HG02798 (cell line): ENCODE measurements around the gene B4GALNT3.
"Not testable (repeated sequence)": the region's sequence is repeated elsewhere in the genome, so short reads cannot be mapped to it uniquely, and the experiment has no call there.

ENCODE experiments used
- ATAC-seq: cut with Tn5 transposase; IDR thresholded peaks from one replicate; pipeline ENCODE4 v1.9.1; 2021; ENCODE audit warnings: mild to moderate bottlenecking; ENCODE audit not compliant: unreplicated experiment, poor library complexity

Gene B4GALNT3

GRCh38 chr12:459430-460258 lies at the start of gene B4GALNT3:
B4GALNT3 (plus strand) TSS chr12:459939; CDS start chr12:460377, 438 bp downstream.
- ATAC-seq: no peak

- no peak for ATAC-seq
These were observed 44.9 kb upstream of the B4GALNT3 start for GRCh38 chr12:414859-415258.

GRCh38 chr12:418432-418831 lies 41.3 kb upstream of the B4GALNT3 start:
- no peak for ATAC-seq

GRCh38 chr12:422526-422925 lies 37.2 kb upstream of the B4GALNT3 start:
- no peak for ATAC-seq

GRCh38 chr12:435737-436136 lies 24.0 kb upstream of the B4GALNT3 start:
- not testable (repeated sequence) for ATAC-seq

GRCh38 chr12:442235-442884 lies 17.4 kb upstream of the B4GALNT3 start:
- ATAC-seq: no peak

GRCh38 chr12:447141-447540 lies 12.6 kb upstream of the B4GALNT3 start:
- no peak for ATAC-seq

GRCh38 chr12:449203-449602 lies 10.5 kb upstream of the B4GALNT3 start:
- no peak for ATAC-seq

- ATAC-seq: no peak
These were observed 9.3 kb upstream of the B4GALNT3 start for GRCh38 chr12:450438-450837.

- ATAC-seq: no peak
These were observed 7.0 kb upstream of the B4GALNT3 start for GRCh38 chr12:452667-453210.

GRCh38 chr12:454833-455232 lies 4.9 kb upstream of the B4GALNT3 start:
- no peak for ATAC-seq

GRCh38 chr12:455821-456220 lies 3.9 kb upstream of the B4GALNT3 start:
- ATAC-seq: no peak

- no peak for ATAC-seq
These were observed 2.1 kb upstream of the B4GALNT3 start for GRCh38 chr12:457676-458075.

GRCh38 chr12:459050-459429 lies 699 bp upstream of the B4GALNT3 start:
- ATAC-seq: no peak

- no peak for ATAC-seq
These were observed 807 bp downstream of the B4GALNT3 start for GRCh38 chr12:460261-461230.

GRCh38 chr12:461425-461824 lies 1.7 kb downstream of the B4GALNT3 start:
- no peak for ATAC-seq

- ATAC-seq: no peak
These were observed 3.4 kb downstream of the B4GALNT3 start for GRCh38 chr12:462936-463705.

- no peak for ATAC-seq
These were observed 4.9 kb downstream of the B4GALNT3 start for GRCh38 chr12:464484-465267.

- no peak for ATAC-seq
These were observed 6.3 kb downstream of the B4GALNT3 start for GRCh38 chr12:466039-466438.
